ENCODE measurements around the gene OR8S1. TPM values are rescaled to one million over a fixed set of nuclear protein-coding genes. Genes with fewer than 3 reads are reported as not detected.

OR8S1 gene
- total RNA-seq, result not detected
- not detected for polyA plus RNA-seq (ENCODE audit: insufficient read depth, low read depth, low replicate concordance)
- long read RNA-seq, donor 1, result 0 reads
- long read RNA-seq, donor 2, result 0 reads
- long read RNA-seq, donor 3, result 0 reads
- long read RNA-seq, donor 4, result 0 reads
- long read RNA-seq, donor 5, result 0 reads
- long read RNA-seq, donor 6, result 0 reads
- long read RNA-seq, donor 7, result 0 reads
- long read RNA-seq, donor 8, result 0 reads
- long read RNA-seq, donor 9, result 0 reads
- long read RNA-seq, donor 10, result 0 reads

GRCh38 chr12:48525332-48525731, at the start of gene OR8S1:
TSS of gene OR8S1 (plus strand) at chr12:48525632. CDS start at chr12:48525632, 0 bp downstream.
- H3K4me3 ChIP-seq (ENCODE audit: low read length in 3 of 3), result no peak within 1 kb of the TSS
- no peaks in the 10 kb centered on the region for H3K4me1 ChIP-seq (ENCODE audit: control insufficient read depth in 2 of 3, insufficient read depth in 2 of 3, low read depth in 1 of 3, low read length in 3 of 3)
- DNase-seq (no peak), FAIRE-seq (no peak)
- intact Hi-C loops (cut with DNase I), result no loop called here
- no peaks in the 10 kb centered on the region for H3K9me3 ChIP-seq (ENCODE audit: control insufficient read depth in 2 of 3, insufficient read depth in 1 of 3, low read length in 3 of 3)
- no peak for TF ChIP-seq CTCF (IDR thresholded peaks at IDR 0.05; ENCODE audit: borderline replicate concordance, extremely low read depth, insufficient read depth)
- no peak within 1 kb of the TSS for H3K9ac ChIP-seq (ENCODE audit: low read length in 3 of 3)
- H3K27me3 ChIP-seq (ENCODE audit: control insufficient read depth, insufficient read depth, low read length), result no peaks in the 10 kb centered on the region
- H3K36me3 ChIP-seq (ENCODE audit: control insufficient read depth in 2 of 3, insufficient read depth in 3 of 3, low read length in 3 of 3), result no peaks in the 10 kb centered on the region
- no peak within 1 kb of the TSS for H3K27ac ChIP-seq (ENCODE audit: low read depth in 2 of 2, low read length in 2 of 2)

- H3K36me3 ChIP-seq (ENCODE audit: control insufficient read depth in 2 of 3, insufficient read depth in 3 of 3, low read length in 3 of 3), result no peaks in the 10 kb centered on the region
- intact Hi-C loops (cut with DNase I), result no loop called here
- H3K4me3 ChIP-seq (ENCODE audit: low read length in 3 of 3), result no peak within 1 kb of the TSS
- TF ChIP-seq CTCF (IDR thresholded peaks at IDR 0.05; ENCODE audit: borderline replicate concordance, extremely low read depth, insufficient read depth), result no peak
- H3K4me1 ChIP-seq (ENCODE audit: control insufficient read depth in 2 of 3, insufficient read depth in 2 of 3, low read depth in 1 of 3, low read length in 3 of 3), result no peaks in the 10 kb centered on the region
- H3K9me3 ChIP-seq (ENCODE audit: control insufficient read depth in 2 of 3, insufficient read depth in 1 of 3, low read length in 3 of 3), result no peaks in the 10 kb centered on the region
- no peaks in the 10 kb centered on the region for H3K27me3 ChIP-seq (ENCODE audit: control insufficient read depth, insufficient read depth, low read length)
- DNase-seq (no peak), FAIRE-seq (no peak)
- no peak within 1 kb of the TSS for H3K27ac ChIP-seq (ENCODE audit: low read depth in 2 of 2, low read length in 2 of 2)
- no peak within 1 kb of the TSS for H3K9ac ChIP-seq (ENCODE audit: low read length in 3 of 3)
Measured at GRCh38 chr12:48482198-48482597, 43.2 kb upstream of the OR8S1 start, which contains the start of gene C12orf54. TSS of gene C12orf54 (plus strand) at chr12:48482498. CDS start at chr12:48483297, 799 bp downstream.

- intact Hi-C loops (cut with DNase I), result no loop called here
- Histone ChIP-seq H3K27ac (ENCODE audit: low read depth in 2 of 2, low read length in 2 of 2) (no peak overlapping the region), H3K4me1 (ENCODE audit: control insufficient read depth in 2 of 3, insufficient read depth in 2 of 3, low read depth in 1 of 3, low read length in 3 of 3) (no peaks in the 10 kb centered on the region), H3K27me3 (ENCODE audit: control insufficient read depth, insufficient read depth, low read length) (no peaks in the 10 kb centered on the region), H3K9me3 (ENCODE audit: control insufficient read depth in 2 of 3, insufficient read depth in 1 of 3, low read length in 3 of 3) (no peaks in the 10 kb centered on the region), H3K9ac (ENCODE audit: low read length in 3 of 3) (no peak overlapping the region), H3K4me3 (ENCODE audit: low read length in 3 of 3) (no peak overlapping the region), H3K36me3 (ENCODE audit: control insufficient read depth in 2 of 3, insufficient read depth in 3 of 3, low read length in 3 of 3) (no peaks in the 10 kb centered on the region)
- no peak for FAIRE-seq
- DNase-seq, result no peak
- no peak for TF ChIP-seq CTCF (IDR thresholded peaks at IDR 0.05; ENCODE audit: borderline replicate concordance, extremely low read depth, insufficient read depth)
Measured at GRCh38 chr12:48482930-48483329, 42.5 kb upstream of the OR8S1 start.

- Histone ChIP-seq H3K27ac (ENCODE audit: low read depth in 2 of 2, low read length in 2 of 2) (no peak overlapping the region), H3K27me3 (ENCODE audit: control insufficient read depth, insufficient read depth, low read length) (no peaks in the 10 kb centered on the region), H3K36me3 (ENCODE audit: control insufficient read depth in 2 of 3, insufficient read depth in 3 of 3, low read length in 3 of 3) (no peaks in the 10 kb centered on the region), H3K4me3 (ENCODE audit: low read length in 3 of 3) (no peak overlapping the region), H3K9me3 (ENCODE audit: control insufficient read depth in 2 of 3, insufficient read depth in 1 of 3, low read length in 3 of 3) (no peaks in the 10 kb centered on the region), H3K4me1 (ENCODE audit: control insufficient read depth in 2 of 3, insufficient read depth in 2 of 3, low read depth in 1 of 3, low read length in 3 of 3) (no peaks in the 10 kb centered on the region), H3K9ac (ENCODE audit: low read length in 3 of 3) (no peak overlapping the region)
- no peak for DNase-seq
- intact Hi-C loops (cut with DNase I), result no loop called here
- FAIRE-seq, result no peak
- TF ChIP-seq CTCF (IDR thresholded peaks at IDR 0.05; ENCODE audit: borderline replicate concordance, extremely low read depth, insufficient read depth), result no peak
Measured at GRCh38 chr12:48486261-48486660, 39.2 kb upstream of the OR8S1 start.
